HG02970 (cell line): Measurements from ENCODE around the gene VSIR.

Source experiments
- ATAC-seq: cut with Tn5 transposase; IDR thresholded peaks from one replicate; pipeline ENCODE4 v1.9.1; 2021; ENCODE audit warnings: mild to moderate bottlenecking, moderate library complexity, moderate number of reproducible peaks; ENCODE audit not compliant: unreplicated experiment, low FRiP score

VSIR gene

GRCh38 chr10:71750124-71750841 lies 23.0 kb downstream of the VSIR start:
- ATAC-seq = no peak

DNA sequence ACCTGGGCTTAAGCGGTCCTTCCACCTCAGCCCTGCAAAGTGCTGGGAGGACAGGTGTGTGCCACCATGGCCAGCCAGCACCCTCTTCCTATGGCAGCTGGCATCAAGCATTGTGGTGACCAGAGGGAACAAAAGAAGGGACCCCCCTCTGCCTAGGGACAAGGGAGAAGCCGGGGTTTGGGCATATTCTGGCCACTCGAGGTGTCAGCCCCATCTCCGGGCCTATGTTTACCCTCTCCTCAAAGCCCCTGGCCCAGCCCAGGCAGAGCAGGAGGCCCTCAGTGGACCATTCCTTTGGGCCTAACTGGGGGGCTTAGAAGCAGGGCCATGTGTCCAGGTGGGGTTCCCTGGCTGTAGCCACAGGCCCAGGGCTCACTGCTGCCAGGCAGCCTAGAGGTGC lies 23.9 kb downstream of the VSIR start:
- no peak for ATAC-seq

DNA sequence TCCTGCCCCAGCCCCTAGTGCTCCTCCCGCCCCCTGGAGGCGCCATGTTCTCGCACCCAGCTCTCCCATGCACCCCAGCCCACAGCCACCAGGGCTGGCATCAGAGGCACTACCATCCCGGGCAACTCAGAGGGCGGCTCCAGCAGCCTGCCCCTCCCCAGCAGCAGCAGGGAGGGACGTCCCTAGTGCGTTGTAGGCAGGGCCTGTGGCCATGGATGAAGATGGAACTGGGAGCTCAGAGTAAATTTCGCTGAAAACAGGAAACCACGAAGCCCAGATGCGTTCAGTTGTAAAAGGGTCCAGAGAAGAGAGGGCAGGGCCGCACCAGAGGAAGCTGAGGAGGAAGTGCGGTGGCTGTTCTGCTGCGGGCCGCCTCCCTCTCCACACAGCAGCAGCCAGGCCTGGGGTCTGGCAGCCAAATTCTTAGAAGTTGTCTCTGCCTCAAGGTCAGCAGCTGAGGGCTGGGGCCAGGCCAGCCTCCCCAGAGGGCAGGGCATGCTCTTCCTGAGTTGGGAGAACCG lies 24.6 kb downstream of the VSIR start:
- ATAC-seq = no peak

DNA sequence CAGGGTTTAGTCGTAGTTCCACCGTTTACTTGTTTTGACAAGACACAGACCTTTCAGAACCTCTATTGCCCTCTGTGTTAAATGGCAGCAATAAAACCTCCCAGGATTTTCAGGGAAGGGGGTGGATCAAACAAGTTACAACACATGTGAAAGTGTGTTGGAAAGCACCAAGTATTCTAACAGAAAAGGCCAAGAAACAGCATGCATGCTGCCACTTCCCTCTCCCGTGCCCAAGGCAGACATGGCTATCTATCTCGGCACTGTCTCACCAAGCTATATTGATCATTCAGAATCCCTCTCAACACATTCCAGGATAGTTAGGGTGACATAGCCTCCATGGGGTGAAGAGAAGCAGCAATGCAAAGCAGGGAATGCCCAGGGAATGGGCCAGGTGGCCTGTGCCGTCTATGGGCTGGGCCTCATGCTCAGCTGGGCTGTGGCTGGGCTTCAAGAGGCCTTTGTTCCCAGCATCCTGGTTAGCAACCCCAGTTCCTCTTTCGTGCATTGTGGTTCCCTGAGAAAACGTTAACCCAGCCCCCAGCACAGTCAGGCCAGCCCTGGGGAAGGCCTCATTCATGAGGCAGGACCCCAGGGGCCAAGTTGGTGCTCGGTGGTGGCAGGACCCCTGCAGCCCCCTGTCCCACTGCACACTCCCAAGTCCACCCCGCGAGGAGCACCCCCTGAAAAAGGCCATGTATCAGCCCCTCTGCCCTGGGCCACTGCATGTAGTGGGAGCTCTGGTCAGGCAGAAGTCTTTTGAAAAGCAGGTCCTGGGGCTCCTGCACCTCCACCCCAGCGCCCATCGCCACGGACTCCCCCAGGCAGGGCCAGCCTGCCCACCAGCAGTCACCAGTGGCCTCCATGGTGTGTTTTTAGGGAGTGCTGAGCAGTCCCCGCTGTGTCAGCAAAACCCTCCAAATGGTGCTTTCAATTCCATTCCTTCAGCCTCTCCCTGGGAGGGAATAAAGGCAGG lies 25.5 kb downstream of the VSIR start:
- ATAC-seq = no peak

DNA sequence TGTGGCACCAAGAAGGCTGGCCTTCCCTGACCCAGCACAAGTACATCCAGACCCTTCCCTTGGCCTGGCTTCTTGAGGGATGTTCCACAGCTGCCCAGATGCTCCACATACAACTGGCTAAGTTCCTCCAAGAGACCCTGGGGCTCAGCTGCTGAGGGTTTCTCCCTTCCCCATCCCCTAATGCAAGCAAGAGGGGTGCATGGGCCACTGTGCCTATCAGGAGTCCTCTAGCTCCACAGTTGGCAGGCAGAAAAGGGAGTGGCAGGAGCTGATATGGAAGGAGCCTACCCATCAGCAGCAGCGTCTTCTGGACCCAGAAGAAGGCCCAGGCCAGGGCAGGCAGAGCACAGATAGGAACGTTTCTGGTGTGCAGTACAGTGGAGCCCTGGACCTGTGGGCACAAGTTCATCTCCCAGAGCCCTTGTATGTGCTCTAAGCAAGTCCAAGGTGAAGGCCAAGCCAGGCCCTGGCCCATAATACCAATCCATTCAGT lies 26.2 kb downstream of the VSIR start:
- no peak for ATAC-seq

DNA sequence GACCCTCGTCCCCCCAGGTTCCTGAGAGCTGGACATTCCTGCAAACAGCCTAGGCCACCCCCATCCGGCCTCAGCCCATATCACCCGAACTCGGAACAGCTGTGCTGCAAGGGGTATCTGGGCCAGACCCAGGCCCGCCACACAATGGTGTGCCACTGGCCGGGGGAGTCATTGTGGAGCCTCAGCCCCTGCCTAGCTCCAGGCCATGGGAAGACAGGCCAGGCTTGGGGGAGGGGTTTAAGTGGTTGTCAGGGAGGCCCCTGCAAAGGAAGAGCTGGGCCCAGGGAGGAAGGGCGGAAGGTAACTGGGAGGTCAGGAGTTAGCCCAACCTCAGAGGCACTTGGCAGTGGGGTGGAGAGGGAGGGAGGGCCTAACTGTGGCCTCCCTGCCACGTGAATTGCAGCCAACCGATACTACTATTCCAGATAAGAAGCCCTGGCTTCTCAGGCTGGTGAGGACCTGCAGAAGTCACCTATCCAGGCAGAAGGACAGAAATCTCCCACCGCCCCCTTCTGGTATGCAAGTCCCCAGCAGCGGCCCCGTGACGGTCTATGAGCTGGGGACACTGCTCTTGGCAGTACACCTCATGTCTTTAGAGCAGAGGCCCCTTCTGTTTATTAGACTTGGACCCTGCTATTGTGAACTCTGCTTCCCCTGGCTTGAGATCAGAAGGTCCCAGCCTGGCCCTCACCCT lies 26.8 kb downstream of the VSIR start:
- ATAC-seq = no peak

- ATAC-seq = no peak
Observed at GRCh38 chr10:71745664-71746250, 27.6 kb downstream of the VSIR start.

DNA sequence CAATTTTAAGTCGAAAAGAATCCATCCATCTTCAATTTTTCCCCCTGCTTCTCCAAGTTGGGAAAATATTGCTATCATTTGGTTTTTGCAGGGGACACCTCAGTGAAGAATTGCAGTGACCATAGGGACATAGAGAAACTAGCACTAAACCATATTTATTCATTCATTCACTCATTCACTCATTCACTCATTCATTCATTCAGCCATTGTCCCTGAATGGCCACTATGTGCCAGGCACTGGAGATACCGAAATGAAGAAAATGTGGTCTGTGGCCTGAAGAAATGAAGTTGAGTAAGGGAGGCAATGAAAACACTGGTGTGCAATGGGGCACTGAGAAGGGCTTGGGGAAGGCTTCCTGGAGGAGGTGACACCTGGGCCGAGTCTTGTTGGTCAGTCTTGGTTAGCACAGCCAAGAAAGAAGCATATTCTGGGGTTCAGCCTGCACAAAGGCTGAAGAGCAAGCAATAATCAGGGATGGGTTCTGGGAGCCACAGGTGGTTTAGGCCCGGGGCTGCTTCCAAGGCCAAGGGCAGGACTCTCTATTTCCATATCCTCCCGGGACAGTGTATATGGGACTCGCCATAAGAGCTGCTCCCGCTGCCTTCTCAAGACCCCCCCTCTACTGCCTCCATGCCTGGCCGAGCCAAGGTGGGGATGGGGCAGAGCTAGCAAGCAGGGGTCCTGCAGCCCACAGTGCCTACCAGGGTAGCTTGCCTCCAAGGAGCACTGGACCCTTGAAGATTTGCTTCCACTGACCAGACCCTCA lies 28.2 kb downstream of the VSIR start:
- ATAC-seq = no peak

- ATAC-seq = no peak
Observed at GRCh38 chr10:71743866-71744265, 29.5 kb downstream of the VSIR start.

- ATAC-seq = no peak
Observed at GRCh38 chr10:71743089-71743838, 30.1 kb downstream of the VSIR start.

- ATAC-seq = no peak
Observed at GRCh38 chr10:71742301-71743088, 30.8 kb downstream of the VSIR start.

- no peak for ATAC-seq
Observed at GRCh38 chr10:71741671-71742070, 31.6 kb downstream of the VSIR start.

DNA sequence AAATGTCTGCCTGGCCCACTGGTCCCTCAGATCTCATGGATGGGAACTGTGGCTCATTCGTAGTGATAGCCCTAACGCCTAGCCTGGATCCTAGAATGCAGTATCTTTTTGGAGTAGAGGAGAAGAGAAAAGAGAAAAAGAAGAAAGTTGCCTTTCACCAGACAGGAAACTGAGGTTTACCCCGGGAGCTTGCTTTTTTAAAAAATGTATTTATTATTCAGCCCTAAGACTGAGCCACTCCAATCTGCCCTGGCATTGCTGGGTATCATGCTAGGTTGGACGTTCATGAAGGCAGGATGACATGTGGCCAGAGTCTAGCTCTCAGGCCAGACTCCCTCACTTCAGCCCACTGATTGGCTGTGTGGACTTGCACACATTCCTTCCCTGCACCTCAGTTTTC lies 32.3 kb downstream of the VSIR start:
- ATAC-seq = no peak

- no peak for ATAC-seq
Observed at GRCh38 chr10:71740069-71740653, 33.2 kb downstream of the VSIR start.

GRCh38 chr10:71739358-71739900 lies 33.9 kb downstream of the VSIR start:
- ATAC-seq = no peak

DNA sequence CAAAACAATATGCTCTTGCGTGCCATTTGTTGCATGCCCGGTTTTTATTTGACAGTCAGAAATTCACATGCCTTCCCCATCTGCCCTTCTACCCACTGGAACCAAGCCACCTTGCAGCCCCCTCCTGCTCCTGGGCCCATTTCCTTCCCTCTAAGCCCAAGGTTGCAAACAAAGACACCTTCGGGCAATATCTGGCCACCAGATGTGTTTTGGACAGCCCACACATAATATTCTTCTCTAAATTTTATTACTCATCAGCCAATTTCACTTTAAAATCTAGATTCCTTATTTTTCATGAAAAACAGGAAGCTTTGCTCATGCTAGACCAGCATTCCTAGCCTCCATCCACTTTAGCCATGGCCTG lies 35.5 kb downstream of the VSIR start:
- no peak for ATAC-seq

DNA sequence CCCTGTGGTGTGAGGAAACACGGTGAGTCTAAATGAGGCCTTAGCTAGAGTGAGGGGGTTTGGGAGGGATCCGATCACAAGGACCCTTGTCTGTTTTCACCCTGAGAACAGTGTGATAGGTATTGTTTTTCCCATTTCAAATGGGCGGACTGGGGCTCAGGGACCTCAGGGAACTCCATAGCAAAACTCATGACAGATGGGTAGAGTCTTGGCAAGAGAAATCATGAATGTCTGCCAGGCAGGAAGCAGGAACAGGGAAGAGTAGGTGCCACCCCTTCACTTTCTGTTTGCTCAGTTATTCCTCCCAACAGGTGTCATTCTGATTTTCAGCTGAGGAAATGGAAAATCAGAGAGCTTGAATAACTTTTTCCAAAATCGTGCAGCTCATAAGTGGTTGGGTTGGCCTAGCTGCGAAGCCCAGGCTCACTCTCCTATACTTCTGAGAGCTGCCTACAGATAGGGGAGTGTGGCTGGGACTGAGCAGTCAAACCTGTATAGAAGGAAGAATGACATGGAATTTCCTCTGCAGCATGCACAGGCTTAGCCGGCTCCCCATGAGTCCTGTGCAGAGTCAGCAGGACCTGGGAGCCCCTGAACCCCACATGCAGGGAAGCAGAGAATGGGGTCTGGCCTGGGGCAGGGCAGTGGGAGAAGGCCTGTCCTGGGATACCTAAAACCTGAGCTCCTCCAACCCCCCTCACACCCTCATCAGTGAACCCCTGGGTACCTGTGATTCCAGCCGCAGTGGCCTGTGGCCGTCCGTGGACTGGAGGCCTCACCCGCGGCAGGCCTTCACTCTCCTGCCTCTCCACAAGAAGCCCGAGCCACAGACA lies 36.1 kb downstream of the VSIR start:
- no peak for ATAC-seq
